ENCODE data around the gene USP21. TPM values are rescaled to one million over a fixed set of nuclear protein-coding genes. Genes with fewer than 3 reads are reported as not detected.

Gene USP21
- total and polyA plus RNA-seq, 9 of the 15 experiments (the other 6 are each of a cell fraction or from before 2014, with no cell fraction given): 4.9 to 52.4 (median 21.6) TPM

DNA sequence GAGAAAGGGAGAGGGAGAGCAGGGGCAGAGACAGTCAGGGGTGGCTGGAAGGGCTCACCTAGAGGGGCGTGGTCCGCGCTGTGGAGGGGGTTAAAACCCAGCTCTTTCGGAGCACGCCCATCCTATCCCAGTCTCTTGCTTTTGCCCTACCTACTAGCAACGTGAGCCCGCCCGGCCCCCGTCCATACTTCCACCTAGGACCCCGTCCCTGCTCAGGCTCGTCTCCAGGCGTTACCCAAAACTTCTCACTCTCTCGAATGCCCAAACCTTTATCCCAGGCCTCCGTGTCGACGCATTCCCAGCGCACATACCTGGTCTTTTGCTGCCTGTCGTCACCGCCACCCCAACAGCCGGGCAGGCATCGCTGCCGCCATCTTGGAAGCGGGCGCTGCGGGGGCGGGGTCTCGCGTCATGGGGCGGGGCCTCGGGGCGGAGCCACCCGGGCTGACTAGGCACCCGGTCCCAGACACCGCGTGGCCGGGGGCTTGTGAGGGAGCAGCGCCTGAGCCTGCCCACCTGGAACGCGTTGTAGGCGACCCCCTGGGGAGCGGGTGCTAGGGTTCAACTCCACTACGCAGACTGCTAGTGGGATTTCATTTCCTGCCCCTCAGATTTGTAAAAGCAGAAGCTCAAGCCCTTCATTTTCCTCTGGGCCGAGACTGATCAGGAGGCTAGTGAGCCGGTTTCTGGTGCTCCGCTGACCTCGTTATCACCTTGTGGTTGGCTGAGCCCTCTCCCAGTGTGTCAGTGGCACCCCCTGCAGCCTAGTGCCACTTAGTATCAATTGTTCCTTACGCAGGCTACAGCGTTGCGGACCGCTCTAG is 18.0 kb downstream of the USP21 start, which contains the start of gene B4GALT3 (continued):
- TF ChIP-seq SIN3A (IDR thresholded peaks at IDR 0.05; ENCODE audit: borderline replicate concordance in 2 of 2, control insufficient read depth in 1 of 2, low read depth in 2 of 2, low read length in 2 of 2) (peak; percentile 3 to 80; a peak in 2 of 4 replicates), RAD21 (CRISPR knock-in tag; conservative IDR thresholded peaks at IDR 0.05 in 1 of 2, IDR thresholded peaks at IDR 0.05 in 1 of 2) (peak; percentile 87 to 88), PTTG1 (tag; IDR thresholded peaks at IDR 0.05; ENCODE audit: low read depth) (no peak), RAD51 (IDR thresholded peaks at IDR 0.05; ENCODE audit: borderline replicate concordance, low read depth) (0 out of 2 replicates have a peak, but pooled peaks have one; percentile 20), YBX1 (IDR thresholded peaks at IDR 0.05) (no peak), RFX1 (IDR thresholded peaks at IDR 0.05) (no peak), DPF2 (IDR thresholded peaks at IDR 0.05) (peak; percentile 74), MECOM (CRISPR knock-in tag; IDR thresholded peaks at IDR 0.05) (0 out of 2 replicates have a peak, but pooled peaks have one; percentile 6), GATAD2A (IDR thresholded peaks at IDR 0.05) (no peak), SRF (CRISPR knock-in tag; IDR thresholded peaks at IDR 0.05) (peak in 1 of 2 experiments; percentile 69; a peak in 1 of 4 replicates), NFRKB (IDR thresholded peaks at IDR 0.05; ENCODE audit: low read depth) (peak; percentile 61), SMARCA4 (IDR thresholded peaks at IDR 0.05) (peak; percentile 57; the same call in 1 of the 2 replicates)
- TF ChIP-seq, protein P1, sequence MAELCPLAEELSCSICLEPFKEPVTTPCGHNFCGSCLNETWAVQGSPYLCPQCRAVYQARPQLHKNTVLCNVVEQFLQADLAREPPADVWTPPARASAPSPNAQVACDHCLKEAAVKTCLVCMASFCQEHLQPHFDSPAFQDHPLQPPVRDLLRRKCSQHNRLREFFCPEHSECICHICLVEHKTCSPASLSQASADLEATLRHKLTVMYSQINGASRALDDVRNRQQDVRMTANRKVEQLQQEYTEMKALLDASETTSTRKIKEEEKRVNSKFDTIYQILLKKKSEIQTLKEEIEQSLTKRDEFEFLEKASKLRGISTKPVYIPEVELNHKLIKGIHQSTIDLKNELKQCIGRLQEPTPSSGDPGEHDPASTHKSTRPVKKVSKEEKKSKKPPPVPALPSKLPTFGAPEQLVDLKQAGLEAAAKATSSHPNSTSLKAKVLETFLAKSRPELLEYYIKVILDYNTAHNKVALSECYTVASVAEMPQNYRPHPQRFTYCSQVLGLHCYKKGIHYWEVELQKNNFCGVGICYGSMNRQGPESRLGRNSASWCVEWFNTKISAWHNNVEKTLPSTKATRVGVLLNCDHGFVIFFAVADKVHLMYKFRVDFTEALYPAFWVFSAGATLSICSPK (IDR thresholded peaks at IDR 0.05; ENCODE audit: borderline replicate concordance): no peak
- TF ChIP-seq, protein P2, sequence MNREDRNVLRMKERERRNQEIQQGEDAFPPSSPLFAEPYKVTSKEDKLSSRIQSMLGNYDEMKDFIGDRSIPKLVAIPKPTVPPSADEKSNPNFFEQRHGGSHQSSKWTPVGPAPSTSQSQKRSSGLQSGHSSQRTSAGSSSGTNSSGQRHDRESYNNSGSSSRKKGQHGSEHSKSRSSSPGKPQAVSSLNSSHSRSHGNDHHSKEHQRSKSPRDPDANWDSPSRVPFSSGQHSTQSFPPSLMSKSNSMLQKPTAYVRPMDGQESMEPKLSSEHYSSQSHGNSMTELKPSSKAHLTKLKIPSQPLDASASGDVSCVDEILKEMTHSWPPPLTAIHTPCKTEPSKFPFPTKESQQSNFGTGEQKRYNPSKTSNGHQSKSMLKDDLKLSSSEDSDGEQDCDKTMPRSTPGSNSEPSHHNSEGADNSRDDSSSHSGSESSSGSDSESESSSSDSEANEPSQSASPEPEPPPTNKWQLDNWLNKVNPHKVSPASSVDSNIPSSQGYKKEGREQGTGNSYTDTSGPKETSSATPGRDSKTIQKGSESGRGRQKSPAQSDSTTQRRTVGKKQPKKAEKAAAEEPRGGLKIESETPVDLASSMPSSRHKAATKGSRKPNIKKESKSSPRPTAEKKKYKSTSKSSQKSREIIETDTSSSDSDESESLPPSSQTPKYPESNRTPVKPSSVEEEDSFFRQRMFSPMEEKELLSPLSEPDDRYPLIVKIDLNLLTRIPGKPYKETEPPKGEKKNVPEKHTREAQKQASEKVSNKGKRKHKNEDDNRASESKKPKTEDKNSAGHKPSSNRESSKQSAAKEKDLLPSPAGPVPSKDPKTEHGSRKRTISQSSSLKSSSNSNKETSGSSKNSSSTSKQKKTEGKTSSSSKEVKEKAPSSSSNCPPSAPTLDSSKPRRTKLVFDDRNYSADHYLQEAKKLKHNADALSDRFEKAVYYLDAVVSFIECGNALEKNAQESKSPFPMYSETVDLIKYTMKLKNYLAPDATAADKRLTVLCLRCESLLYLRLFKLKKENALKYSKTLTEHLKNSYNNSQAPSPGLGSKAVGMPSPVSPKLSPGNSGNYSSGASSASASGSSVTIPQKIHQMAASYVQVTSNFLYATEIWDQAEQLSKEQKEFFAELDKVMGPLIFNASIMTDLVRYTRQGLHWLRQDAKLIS (CRISPR knock-in tag; IDR thresholded peaks at IDR 0.05): peak; percentile 63
- TF ChIP-seq, protein P3, sequence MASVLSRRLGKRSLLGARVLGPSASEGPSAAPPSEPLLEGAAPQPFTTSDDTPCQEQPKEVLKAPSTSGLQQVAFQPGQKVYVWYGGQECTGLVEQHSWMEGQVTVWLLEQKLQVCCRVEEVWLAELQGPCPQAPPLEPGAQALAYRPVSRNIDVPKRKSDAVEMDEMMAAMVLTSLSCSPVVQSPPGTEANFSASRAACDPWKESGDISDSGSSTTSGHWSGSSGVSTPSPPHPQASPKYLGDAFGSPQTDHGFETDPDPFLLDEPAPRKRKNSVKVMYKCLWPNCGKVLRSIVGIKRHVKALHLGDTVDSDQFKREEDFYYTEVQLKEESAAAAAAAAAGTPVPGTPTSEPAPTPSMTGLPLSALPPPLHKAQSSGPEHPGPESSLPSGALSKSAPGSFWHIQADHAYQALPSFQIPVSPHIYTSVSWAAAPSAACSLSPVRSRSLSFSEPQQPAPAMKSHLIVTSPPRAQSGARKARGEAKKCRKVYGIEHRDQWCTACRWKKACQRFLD (CRISPR knock-in tag; IDR thresholded peaks at IDR 0.05): peak; percentile 94
- TF ChIP-seq, protein P4, sequence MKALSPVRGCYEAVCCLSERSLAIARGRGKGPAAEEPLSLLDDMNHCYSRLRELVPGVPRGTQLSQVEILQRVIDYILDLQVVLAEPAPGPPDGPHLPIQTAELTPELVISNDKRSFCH (CRISPR knock-in tag; IDR thresholded peaks at IDR 0.05): no peak
- TF ChIP-seq, protein P4 (tag; IDR thresholded peaks at IDR 0.05): 0 out of 2 replicates have a peak, but pooled peaks have one; percentile 27
- TF ChIP-seq, protein P5, sequence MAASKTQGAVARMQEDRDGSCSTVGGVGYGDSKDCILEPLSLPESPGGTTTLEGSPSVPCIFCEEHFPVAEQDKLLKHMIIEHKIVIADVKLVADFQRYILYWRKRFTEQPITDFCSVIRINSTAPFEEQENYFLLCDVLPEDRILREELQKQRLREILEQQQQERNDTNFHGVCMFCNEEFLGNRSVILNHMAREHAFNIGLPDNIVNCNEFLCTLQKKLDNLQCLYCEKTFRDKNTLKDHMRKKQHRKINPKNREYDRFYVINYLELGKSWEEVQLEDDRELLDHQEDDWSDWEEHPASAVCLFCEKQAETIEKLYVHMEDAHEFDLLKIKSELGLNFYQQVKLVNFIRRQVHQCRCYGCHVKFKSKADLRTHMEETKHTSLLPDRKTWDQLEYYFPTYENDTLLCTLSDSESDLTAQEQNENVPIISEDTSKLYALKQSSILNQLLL (CRISPR knock-in tag; IDR thresholded peaks at IDR 0.05; ENCODE audit: borderline replicate concordance): no peak
